HG03103 (cell line): ENCODE results near the gene ITGB3.
"Not testable (repeated sequence)": the region's sequence is repeated elsewhere in the genome, so short reads cannot be mapped to it uniquely, and the experiment has no call there.

ENCODE experiments used
- ATAC-seq: cut with Tn5 transposase; IDR thresholded peaks from one replicate; pipeline ENCODE4 v1.9.1; 2021; ENCODE audit warnings: low read depth; ENCODE audit not compliant: unreplicated experiment

The ITGB3 gene

DNA sequence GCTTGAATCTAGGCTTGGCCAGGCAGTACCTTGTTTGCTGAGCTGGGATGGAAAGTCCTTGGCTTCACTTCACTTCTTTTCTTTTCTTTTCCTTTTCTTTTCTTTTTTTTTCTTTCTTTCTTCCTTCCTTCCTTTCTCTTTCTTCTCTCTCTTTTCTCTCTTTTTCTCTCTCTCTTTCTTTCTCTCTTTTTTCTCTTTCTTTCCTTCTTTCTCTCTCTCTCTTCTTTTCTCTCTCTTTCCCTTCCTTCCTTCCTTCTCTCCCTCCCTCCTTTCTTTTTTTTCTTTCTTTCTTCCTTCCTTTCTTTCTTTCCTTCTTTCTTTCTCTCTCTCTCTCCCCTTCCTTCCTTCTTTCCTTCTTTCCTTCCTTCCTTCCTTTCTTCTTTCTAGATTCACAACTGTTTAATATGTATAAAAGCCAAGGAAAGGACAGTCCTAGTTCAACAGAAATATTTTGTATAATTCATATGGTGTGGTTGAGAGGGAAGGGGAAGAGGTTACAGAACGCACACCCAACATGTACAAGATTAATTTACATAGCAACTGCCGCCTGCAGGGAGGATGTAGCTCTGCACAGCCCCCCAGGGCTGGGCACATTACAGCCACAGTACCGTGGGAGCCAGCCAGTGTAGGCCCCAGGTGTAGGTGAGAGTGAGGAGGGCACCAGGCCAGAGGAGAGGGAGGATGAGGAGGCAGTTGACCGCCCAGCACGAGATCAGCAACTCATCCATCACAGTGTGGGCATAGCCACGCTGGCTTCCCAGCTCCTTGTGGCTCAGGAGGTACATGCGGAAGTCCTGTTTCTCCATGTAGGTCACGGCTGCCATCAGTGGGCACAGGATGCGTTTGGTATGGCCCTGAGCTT is 9.7 kb upstream of the ITGB3 start:
- no peak for ATAC-seq

DNA sequence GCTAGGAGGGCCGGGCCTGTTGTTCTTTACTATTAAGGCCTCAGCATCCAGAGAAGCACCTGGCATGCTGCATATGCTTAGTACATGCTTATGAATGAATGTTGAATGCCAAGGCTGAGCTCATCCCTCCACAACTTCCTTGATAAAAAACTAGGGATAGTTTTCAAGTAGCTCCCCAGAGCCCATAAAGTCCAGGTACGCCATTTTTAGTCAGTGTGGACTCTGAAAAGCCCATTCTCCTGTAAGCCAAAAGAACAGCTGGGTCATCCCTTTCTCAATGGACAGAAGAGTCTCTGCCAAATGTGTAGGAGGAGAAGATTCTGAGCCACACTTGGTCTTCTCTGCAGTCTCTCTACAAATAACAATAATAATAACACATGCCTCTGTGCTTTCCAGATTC is 8.9 kb upstream of the ITGB3 start:
- ATAC-seq: no peak

DNA sequence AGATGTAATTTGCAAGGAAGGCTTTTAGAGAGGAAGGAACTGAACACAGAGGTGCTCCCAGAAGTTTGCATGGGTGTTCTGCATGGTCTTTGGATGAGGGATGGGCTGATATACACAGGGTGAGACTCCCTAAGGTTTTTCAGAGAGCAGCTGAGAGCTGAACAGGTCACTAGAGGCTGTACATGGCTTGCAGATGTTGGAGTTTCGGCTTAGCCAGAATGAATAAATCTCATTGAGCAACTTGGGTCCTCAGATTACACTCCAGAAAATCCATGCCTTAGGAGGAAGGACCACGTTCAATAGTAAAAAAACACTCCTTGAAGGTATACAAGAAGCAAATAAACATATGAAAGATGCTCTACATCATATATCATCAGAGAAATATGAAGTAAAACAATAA is 7.5 kb upstream of the ITGB3 start:
- ATAC-seq: no peak

GRCh38 chr17:47250855-47251254 is 2.8 kb upstream of the ITGB3 start:
- no peak for ATAC-seq

DNA sequence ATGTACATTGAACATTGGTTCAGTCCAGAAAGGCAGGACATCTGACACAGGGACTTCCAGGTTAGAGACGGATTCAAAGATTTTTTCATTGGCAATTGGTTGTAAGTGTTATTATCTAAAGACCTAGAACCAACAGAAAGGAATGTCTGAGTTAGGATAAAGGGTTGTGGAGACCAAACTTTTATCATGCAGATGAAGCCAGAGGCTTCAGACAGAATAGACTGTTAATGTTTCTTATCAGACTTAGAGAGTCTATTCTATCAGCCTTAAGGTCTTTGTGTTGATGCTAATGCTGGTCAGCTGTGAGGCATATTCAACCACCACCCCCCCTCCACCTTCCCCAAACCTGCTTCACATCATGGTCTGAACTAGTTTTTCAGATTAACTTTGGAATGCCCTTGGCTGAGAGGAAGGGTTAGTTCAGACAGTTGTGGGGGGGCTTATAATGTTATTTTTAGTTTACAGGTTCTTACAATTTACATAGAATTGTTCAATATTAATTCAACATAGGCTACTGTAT is 2.1 kb upstream of the ITGB3 start:
- no peak for ATAC-seq

GRCh38 chr17:47252209-47252608 is 1.4 kb upstream of the ITGB3 start:
- no peak for ATAC-seq

- no peak for ATAC-seq
These were observed 688 bp upstream of the ITGB3 start for GRCh38 chr17:47252766-47253512.

DNA sequence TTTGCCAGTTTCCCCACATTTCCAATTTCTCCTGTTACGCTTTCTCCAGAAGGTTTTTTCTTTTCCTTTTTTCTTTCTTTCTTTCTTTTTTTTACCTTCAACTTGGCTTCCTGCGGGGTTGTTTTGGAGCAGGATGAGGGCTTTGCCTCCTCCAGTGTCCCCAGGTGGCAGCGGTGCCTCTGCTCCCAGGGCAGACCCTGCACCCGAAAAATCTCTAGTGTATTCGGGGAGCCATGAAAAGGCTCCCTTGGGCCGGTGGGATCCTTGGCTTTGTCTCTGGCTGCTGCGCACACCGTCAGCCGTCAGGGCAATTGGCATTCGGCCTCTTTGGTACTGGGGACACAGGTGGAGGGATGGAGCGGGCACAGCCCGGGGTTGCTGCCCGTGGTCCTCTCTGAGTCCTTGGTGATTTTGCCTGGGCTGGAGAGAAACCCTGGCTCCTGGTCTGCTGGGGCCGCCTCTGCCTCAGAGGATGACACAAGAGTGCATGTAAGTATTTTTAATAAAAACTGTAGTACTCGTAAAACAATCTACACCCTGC is 846 bp downstream of the ITGB3 start:
- no peak for ATAC-seq

DNA sequence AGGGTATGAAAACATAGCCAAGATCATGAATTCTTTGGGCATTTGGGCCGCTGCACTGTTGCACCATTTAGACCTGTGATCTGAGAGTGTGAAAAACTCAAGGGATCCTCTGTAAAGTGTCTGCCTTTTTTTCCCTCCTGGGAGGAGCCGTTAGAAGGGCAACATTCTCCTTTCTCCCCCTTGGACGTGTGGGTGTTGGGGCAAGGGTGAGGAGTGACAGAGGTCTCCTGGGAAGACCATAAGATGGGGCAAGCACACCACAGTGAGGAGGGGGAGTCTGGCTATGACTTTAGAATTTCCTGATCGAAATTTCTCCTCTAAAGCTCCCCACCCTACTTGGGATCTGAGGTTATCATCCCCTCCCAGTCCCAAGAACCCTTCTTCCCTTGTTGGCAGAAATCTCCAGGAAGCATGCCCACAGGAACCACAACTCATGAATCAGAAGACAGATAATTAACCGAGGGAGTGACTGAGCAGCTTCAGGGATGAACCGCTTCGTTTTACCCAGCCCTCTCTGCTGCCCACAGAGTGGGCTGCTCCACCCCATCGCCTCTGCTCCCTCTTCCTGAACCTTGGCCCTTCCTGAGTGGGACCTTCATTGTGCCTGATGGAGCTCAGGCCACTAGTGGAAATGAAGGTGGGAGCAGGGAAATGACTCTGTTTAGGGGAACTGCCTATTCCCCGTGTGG is 4.2 kb downstream of the ITGB3 start:
- no peak for ATAC-seq

DNA sequence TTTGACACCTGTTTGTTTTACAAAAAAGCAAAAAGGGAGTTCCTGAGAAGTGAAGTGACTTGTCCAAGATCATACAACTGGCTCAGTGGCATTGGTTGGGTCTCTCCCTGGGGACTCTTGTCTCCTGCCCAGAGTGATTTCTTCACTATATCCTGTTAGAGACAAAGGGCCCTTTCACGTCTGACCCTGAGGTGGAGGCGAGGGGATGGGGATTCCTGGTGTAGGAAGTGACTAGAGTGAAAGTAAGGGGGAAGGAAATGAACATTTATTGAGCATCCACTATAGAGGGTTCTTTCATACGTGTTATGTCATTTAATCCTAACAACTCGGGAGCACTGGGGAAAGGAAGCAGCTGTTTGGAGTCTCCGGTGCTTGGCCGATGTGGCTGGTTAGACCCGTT is 9.0 kb downstream of the ITGB3 start:
- ATAC-seq: no peak

DNA sequence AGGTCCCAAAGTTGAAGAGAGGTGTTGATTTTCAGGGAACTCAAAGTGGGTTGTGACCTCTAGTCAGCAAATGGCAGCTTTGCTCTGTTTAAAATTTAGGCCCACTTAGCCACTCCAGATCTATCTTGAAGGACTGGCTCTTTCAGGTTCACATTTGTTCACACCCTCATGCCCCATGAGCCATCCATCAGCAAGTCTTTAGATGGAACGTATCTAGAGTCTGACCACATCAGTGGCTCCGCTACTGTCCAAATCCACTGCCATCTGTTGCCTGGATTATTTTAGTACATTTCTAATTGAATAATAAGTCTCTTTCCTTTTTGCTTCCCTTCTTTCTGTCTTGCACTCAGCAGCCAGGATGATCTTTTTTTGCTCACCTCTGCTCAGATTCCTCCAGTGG is 10.5 kb downstream of the ITGB3 start:
- ATAC-seq: no peak

- no peak for ATAC-seq
These were observed 12.4 kb downstream of the ITGB3 start for GRCh38 chr17:47265983-47266541.

GRCh38 chr17:47266782-47267181 is 13.2 kb downstream of the ITGB3 start:
- ATAC-seq: no peak

GRCh38 chr17:47267354-47267828 is 13.8 kb downstream of the ITGB3 start:
- no peak for ATAC-seq

GRCh38 chr17:47268964-47269363 is 15.3 kb downstream of the ITGB3 start:
- not testable (repeated sequence) for ATAC-seq

DNA sequence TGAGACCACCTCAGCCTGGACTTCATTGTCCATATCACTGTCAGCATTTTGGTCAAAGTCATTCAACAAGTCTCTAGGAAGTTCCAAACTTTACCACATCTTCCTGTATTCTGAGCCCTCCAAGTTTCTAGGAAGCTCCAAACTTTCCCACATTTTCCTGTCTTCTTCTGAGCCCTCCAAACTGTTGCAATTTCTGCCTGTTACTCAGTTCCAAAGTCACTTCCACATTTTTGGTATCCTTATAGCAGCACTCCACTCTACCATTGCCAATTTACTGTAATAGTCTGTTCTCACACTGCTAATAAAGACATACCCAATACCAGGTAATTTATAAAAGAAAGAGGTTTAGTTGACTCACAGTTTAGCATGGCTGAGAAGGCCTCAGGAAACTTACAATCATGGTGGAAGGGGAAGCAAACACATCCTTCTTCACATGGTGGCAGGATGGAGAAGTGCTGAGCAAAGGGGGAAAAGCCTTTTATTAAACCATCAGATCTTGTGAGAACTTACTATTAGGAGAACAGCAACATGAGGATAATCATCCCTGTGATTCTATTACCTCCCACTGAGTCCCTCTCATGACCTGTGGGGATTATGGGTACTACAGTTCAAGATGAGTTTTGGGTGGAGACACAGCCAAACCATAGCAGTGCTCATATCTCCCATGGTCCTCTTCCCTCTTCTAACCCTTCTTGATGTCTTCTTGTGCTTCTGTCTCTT is 16.1 kb downstream of the ITGB3 start:
- ATAC-seq: not testable (repeated sequence)

DNA sequence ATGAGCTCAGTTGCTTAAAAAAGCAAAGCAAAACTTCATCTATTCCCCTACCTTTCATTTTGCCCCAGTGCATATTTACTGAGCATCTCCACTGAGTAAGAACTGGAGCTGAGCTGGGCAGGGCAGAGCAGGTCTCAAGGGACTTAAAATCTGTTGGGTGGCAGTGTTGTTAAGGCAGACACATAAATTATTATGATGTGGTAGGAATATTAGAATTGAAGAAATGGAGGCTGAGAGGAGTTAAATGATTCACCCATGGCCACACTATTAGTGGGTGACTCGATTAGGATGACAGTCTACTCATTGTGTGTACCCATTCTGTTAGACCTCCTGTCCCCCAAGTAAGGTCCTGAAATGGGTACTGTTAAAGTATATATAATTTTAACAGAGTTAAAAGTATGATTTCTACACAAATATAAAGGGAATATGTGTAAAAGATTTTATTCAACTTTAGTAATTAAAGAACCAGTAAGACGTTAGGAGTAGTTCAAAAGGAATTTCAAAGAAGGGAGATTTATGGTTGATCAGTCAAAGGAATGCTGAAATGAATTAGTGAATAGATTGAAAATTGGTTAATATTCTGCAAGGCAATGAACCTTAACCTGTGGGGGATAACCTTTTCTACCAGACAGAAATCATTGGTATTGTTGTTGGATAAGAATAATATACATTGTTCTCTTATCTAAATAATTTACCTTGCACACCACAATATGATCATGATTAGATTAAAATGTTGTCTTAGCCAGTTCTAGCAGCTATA is 17.5 kb downstream of the ITGB3 start:
- ATAC-seq: no peak

DNA sequence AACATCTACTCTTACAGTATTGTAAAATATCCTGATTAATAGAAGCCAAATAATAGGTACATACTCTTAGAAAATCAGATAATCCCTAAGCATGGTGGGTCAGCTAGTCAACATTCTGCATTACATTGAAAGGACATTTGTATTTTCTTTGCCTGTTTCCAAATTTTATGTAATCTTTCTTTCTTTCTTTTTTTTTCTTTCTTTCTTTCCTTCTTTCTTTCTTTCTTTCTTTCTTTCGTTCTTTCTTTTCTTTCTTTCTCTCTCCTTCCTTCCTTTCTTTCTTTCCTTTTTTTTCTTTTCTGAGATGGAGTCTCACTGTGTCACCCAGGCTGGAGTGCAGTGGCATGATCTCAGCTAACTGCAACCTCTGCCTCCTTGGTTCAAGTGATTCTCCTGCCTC is 18.9 kb downstream of the ITGB3 start:
- no peak for ATAC-seq

DNA sequence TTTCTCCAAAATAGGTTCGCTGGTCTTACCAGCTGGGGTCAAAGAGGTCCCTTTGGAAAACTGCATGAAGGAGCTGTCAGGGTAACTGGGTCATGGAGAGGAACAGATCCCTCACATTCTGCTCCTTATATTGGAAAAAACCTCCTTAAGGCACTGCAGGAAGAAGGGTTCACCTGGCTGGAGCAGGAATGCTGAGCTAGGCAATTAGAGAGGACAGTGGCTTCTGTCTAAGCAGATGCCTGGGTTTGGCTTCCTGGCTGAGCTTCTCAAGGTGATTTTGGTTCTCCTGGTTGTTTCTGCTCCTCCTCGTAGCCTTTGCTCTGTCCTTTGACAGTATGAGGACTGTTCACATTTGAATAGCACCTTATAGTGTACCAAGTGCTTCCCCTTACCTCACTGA is 19.6 kb downstream of the ITGB3 start:
- no peak for ATAC-seq
